ENCODE measurements around the gene SMIM33. TPM values are rescaled to one million over a fixed set of nuclear protein-coding genes. Genes with fewer than 3 reads are reported as not detected.

The SMIM33 gene
- total and polyA plus RNA-seq, 9 of the 15 experiments (the other 6 are each of a cell fraction or from before 2014, with no cell fraction given) = not detected

- WGBS (ENCODE audit: insufficient coverage, low coverage, missing lambda C conversion rate) = 36% methylated on average over 2 of the region's 2 CpGs
- POLR2A ChIA-PET = interaction anchor here (0.6 to 1.5 kb wide), 4 partner anchors 9 to 73 kb away, joined by 3 to 5 read pairs (median 4); partner anchors contain the start of gene DNAJC18
- intact Hi-C loops (cut with micrococcal nuclease) = no loop called here
Measured at GRCh38 chr5:139430015-139430414, 40.8 kb upstream of the SMIM33 start.

DNA sequence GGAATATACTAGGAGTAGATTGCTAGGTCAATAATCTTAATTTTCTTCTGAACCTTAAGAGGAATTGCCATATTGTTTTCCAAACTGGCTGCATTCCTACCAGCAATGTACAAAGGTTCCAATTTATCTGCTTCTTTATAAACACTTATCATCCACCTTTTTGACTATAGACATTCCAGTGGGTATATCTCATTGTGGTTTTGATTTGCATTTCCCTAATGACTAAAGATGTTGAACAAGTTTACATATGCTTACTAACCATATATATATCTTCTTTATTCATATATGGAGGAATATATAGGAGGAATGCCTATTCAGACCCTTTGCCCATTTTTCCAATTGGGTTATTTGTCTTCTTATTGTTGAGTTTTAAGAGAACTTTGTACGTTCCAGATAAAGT lies 39.1 kb upstream of the SMIM33 start:
- intact Hi-C loops (cut with micrococcal nuclease) = no loop called here
- no peak overlapping the region for H3K9ac ChIP-seq (ENCODE audit: insufficient read depth in 1 of 2, low read depth in 2 of 2, low read length in 2 of 2)
- DNase-seq (ENCODE audit: extremely low read depth in 1 of 4, low spot score in 3 of 4) = no peak
- no TSS peak for BruUV-seq (replicated peaks)
- no peak overlapping the region for H3K4me3 ChIP-seq
- 15% methylated on average over 1 of the region's 1 CpG for WGBS (ENCODE audit: insufficient coverage, low coverage, missing lambda C conversion rate)
- H3K9me3 ChIP-seq (replicated peaks; ENCODE audit: control insufficient read depth, insufficient read depth, low read depth, low read length) = no peaks in the 10 kb centered on the region
- H4K20me1 ChIP-seq (replicated peaks; ENCODE audit: control insufficient read depth, insufficient read depth, low read length) = no peaks in the 10 kb centered on the region
- H3K79me2 ChIP-seq (ENCODE audit: control insufficient read depth, insufficient read depth, low read length) = no peaks in the 10 kb centered on the region
- no peak overlapping the region for H3K27ac ChIP-seq (ENCODE audit: extremely low read depth, low read depth, low read length)
- H3K36me3 ChIP-seq (ENCODE audit: control insufficient read depth, insufficient read depth, low read length) = no peaks in the 10 kb centered on the region
- ChIA-PET CTCF (ENCODE audit: low intra/inter-chr PET ratio) (no interaction called here), POLR2A (no interaction called here)
- no peaks in the 10 kb centered on the region for H3K27me3 ChIP-seq (ENCODE audit: control insufficient read depth in 2 of 2, insufficient read depth in 2 of 2, low read length in 2 of 2)
- TF ChIP-seq, protein P1, sequence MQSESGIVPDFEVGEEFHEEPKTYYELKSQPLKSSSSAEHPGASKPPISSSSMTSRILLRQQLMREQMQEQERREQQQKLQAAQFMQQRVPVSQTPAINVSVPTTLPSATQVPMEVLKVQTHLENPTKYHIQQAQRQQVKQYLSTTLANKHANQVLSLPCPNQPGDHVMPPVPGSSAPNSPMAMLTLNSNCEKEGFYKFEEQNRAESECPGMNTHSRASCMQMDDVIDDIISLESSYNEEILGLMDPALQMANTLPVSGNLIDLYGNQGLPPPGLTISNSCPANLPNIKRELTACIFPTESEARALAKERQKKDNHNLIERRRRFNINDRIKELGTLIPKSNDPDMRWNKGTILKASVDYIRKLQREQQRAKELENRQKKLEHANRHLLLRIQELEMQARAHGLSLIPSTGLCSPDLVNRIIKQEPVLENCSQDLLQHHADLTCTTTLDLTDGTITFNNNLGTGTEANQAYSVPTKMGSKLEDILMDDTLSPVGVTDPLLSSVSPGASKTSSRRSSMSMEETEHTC (IDR thresholded peaks at IDR 0.05) = no peak
- TF ChIP-seq GTF2F1 (IDR thresholded peaks at IDR 0.05; ENCODE audit: low read depth, low read length) (no peak), SMARCA4 (IDR thresholded peaks at IDR 0.05) (no peak), ILF3 (IDR thresholded peaks at IDR 0.05; ENCODE audit: borderline replicate concordance) (no peak)
- TF ChIP-seq, protein P2, sequence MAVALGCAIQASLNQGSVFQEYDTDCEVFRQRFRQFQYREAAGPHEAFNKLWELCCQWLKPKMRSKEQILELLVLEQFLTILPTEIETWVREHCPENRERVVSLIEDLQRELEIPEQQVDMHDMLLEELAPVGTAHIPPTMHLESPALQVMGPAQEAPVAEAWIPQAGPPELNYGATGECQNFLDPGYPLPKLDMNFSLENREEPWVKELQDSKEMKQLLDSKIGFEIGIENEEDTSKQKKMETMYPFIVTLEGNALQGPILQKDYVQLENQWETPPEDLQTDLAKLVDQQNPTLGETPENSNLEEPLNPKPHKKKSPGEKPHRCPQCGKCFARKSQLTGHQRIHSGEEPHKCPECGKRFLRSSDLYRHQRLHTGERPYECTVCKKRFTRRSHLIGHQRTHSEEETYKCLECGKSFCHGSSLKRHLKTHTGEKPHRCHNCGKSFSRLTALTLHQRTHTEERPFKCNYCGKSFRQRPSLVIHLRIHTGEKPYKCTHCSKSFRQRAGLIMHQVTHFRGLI (CRISPR knock-in tag; IDR thresholded peaks at IDR 0.05) = no peak
- no peak for FAIRE-seq
- in situ Hi-C loops (cut with MboI) = no loop called here
- no peak overlapping the region for H3K4me2 ChIP-seq (ENCODE audit: insufficient read depth, low read length)
- no peak overlapping the region for H2AFZ ChIP-seq (ENCODE audit: low read depth, low read length)
- no peak for ATAC-seq
- no peaks in the 10 kb centered on the region for H3K9me1 ChIP-seq (ENCODE audit: control insufficient read depth, insufficient read depth, low read length)
- no peaks in the 10 kb centered on the region for H3K4me1 ChIP-seq (replicated peaks in 1 of 2; ENCODE audit: control insufficient read depth in 2 of 2, insufficient read depth in 2 of 2, low read length in 2 of 2)

More at GRCh38 chr5:139430015-139430414, 40.8 kb upstream of the SMIM33 start:
- no peak overlapping the region for H3K27ac ChIP-seq (ENCODE audit: extremely low read depth, low read depth, low read length)
- CTCF ChIA-PET (ENCODE audit: low intra/inter-chr PET ratio) = no interaction called here
- in situ Hi-C loops (cut with MboI) = no loop called here
- no peak overlapping the region for H3K9ac ChIP-seq (ENCODE audit: insufficient read depth in 1 of 2, low read depth in 2 of 2, low read length in 2 of 2)
- ATAC-seq = no peak
- H3K27me3 ChIP-seq (ENCODE audit: control insufficient read depth in 2 of 2, insufficient read depth in 2 of 2, low read length in 2 of 2) = no peaks in the 10 kb centered on the region
- no peak overlapping the region for H3K4me3 ChIP-seq
- H3K9me1 ChIP-seq (ENCODE audit: control insufficient read depth, insufficient read depth, low read length) = no peaks in the 10 kb centered on the region
- no peak for DNase-seq (ENCODE audit: extremely low read depth in 1 of 4, low spot score in 3 of 4)
- FAIRE-seq = no peak
- H3K4me1 ChIP-seq (replicated peaks in 1 of 2; ENCODE audit: control insufficient read depth in 2 of 2, insufficient read depth in 2 of 2, low read length in 2 of 2) = peaks cover 0 to 5% of the 10 kb centered on the region in 2 experiments; a peak in 1 of 5 replicates
- H3K9me3 ChIP-seq (replicated peaks; ENCODE audit: control insufficient read depth, insufficient read depth, low read depth, low read length) = no peaks in the 10 kb centered on the region
- no peaks in the 10 kb centered on the region for H3K36me3 ChIP-seq (ENCODE audit: control insufficient read depth, insufficient read depth, low read length)
- no peaks in the 10 kb centered on the region for H4K20me1 ChIP-seq (replicated peaks; ENCODE audit: control insufficient read depth, insufficient read depth, low read length)
- H3K79me2 ChIP-seq (ENCODE audit: control insufficient read depth, insufficient read depth, low read length) = no peaks in the 10 kb centered on the region
- no peak overlapping the region for H2AFZ ChIP-seq (ENCODE audit: low read depth, low read length)
- TF ChIP-seq ATF3 (IDR thresholded peaks at IDR 0.05) (peak; percentile 50; the same call in 1 of the 2 replicates), ATF3 (CRISPR knock-in tag; conservative IDR thresholded peaks at IDR 0.05) (no peak), TEAD4 (IDR thresholded peaks at IDR 0.05; ENCODE audit: low read length) (no peak), TEAD4 (CRISPR knock-in tag; IDR thresholded peaks at IDR 0.05; ENCODE audit: borderline replicate concordance) (no peak), ZSCAN32 (CRISPR knock-in tag; IDR thresholded peaks at IDR 0.05) (no peak), SOX6 (IDR thresholded peaks at IDR 0.05) (no peak)
- BruUV-seq (replicated peaks) = no TSS peak
- no peak overlapping the region for H3K4me2 ChIP-seq (ENCODE audit: insufficient read depth, low read length)

All from K562 (cell line).